NT2/D1 (cell line): ENCODE data around the gene FLRT2.

ENCODE experiments used
- YY1 ChIP-seq: IDR thresholded peaks from 2 replicates; pipeline ENCODE4 v1.6.1; 2011; ENCODE audit not compliant: insufficient read length, insufficient read depth
- ZNF274 ChIP-seq: IDR thresholded peaks from 2 replicates; pipeline ENCODE4 v1.6.1; 2011; ENCODE audit warnings: mild to moderate bottlenecking, low read depth, low read length

DNA sequence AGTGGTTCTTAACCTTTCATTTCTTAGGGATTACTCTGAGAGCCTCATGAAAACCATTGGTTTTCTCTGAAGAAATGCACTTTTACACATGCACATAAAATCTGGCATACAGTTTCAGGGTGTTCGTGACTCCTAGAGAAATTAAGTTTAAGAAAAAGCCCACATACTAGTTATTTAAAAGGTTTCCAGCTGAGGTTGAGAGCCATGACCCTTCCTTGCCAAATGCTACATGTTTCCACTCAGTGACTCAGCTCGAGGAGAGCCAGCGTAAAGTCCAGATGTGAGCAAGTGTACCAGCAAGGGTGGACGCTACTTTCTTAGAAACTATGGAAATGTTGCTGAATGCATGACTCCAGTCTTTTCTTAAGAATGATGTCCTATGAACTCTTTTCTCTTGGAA is 42.7 kb upstream of the FLRT2 start:
- TF ChIP-seq ZNF274 (no peak), YY1 (no peak)
